GM18511 (cell line): ENCODE results near the gene SIK2.
"Not testable (repeated sequence)": the region's sequence is repeated elsewhere in the genome, so short reads cannot be mapped to it uniquely, and the experiment has no call there.

Source experiments
- ATAC-seq: cut with Tn5 transposase; IDR thresholded peaks from one replicate; pipeline ENCODE4 v1.9.1; 2021; ENCODE audit warnings: mild to moderate bottlenecking, moderate library complexity; ENCODE audit not compliant: unreplicated experiment

The SIK2 gene

GRCh38 chr11:111620518-111620917 is 18.3 kb downstream of the SIK2 start:
- ATAC-seq, result no peak

- ATAC-seq, result no peak
These were observed 21.3 kb downstream of the SIK2 start for GRCh38 chr11:111623527-111624030.

GRCh38 chr11:111624608-111625007 is 22.4 kb downstream of the SIK2 start:
- no peak for ATAC-seq

- ATAC-seq, result no peak
These were observed 25.3 kb downstream of the SIK2 start for GRCh38 chr11:111627591-111627990.

GRCh38 chr11:111629499-111629898 is 27.2 kb downstream of the SIK2 start:
- no peak for ATAC-seq

- ATAC-seq, result no peak
These were observed 28.9 kb downstream of the SIK2 start for GRCh38 chr11:111631024-111631665.

- ATAC-seq, result no peak
These were observed 29.4 kb downstream of the SIK2 start for GRCh38 chr11:111631666-111632039.

- no peak for ATAC-seq
These were observed 30.4 kb downstream of the SIK2 start for GRCh38 chr11:111632516-111633220.

GRCh38 chr11:111633248-111633647 is 31.0 kb downstream of the SIK2 start:
- no peak for ATAC-seq

GRCh38 chr11:111633756-111634362 is 31.6 kb downstream of the SIK2 start:
- no peak for ATAC-seq

GRCh38 chr11:111634981-111635705 is 32.9 kb downstream of the SIK2 start:
- no peak for ATAC-seq

- no peak for ATAC-seq
These were observed 33.4 kb downstream of the SIK2 start for GRCh38 chr11:111635706-111636045.

GRCh38 chr11:111637885-111638284 is 35.6 kb downstream of the SIK2 start:
- ATAC-seq, result no peak

GRCh38 chr11:111639226-111639925 is 37.1 kb downstream of the SIK2 start:
- ATAC-seq, result no peak

- no peak for ATAC-seq
These were observed 39.2 kb downstream of the SIK2 start for GRCh38 chr11:111641339-111642015.

GRCh38 chr11:111642542-111642941 is 40.3 kb downstream of the SIK2 start:
- ATAC-seq, result no peak

GRCh38 chr11:111644922-111645321 is 42.7 kb downstream of the SIK2 start:
- no peak for ATAC-seq

GRCh38 chr11:111645657-111646316 is 43.5 kb downstream of the SIK2 start:
- no peak for ATAC-seq

- ATAC-seq, result not testable (repeated sequence)
These were observed 49.1 kb downstream of the SIK2 start for GRCh38 chr11:111651336-111651735.

- no peak for ATAC-seq
These were observed 49.9 kb downstream of the SIK2 start for GRCh38 chr11:111652184-111652583.
